Testis (tissue), 2 donors: ENCODE results near the gene C16orf78.

Source experiments
- CTCF ChIP-seq, 3 experiments: fragments of 450-650 bp in 2 of 3; fragments of 200-600 bp in 1 of 3; sonication (generic) in 1 of 3; IDR thresholded peaks; one replicate each; pipeline ENCODE4 v1.5.1; 2016 to 2019; ENCODE audit warnings: antibody characterized with exemption in 3 of 3, mild to moderate bottlenecking in 2 of 3, moderate library complexity in 1 of 3
- POLR2A ChIP-seq: fragments of 450-650 bp; IDR thresholded peaks from one replicate; pipeline ENCODE4 v1.6.1; 2017; ENCODE audit warnings: antibody characterized with exemption, mild to moderate bottlenecking, moderate library complexity

DNA sequence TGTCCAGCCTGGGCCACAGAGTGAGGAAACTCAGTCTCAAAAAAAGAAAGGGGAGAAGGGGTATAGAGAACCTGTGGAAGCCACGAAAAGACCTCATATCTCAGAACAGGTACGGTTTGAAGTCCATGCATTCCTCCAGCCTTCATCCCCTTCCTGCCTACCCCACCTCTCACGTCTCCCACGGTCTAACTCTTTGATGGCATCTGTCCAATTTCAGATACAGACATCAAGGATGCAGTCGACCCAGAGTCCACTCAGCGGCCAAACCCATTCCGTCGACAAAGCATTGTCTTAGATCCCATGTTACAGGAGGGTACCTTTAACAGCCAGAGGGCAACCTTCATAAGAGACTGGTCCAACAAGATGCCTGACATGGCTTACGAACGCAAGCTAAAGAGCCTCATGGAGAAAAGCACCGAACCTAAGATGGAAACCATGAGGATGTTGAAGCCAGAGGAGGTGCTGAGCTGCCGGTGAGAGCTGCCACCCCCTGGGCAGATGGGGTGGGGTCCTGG is 22.7 kb downstream of the C16orf78 start:
- no peak for TF ChIP-seq CTCF (IDR thresholded peaks at IDR 0.05)
- no peak for TF ChIP-seq POLR2A
